Breast epithelium (tissue), 3 donors: ENCODE data around the gene PLTP.
A peak's percentile ranks its signal among the peaks of the same experiment; 100 is the strongest.

Source experiments
- CTCF ChIP-seq, 3 donors: fragments of 450-650 bp; IDR thresholded peaks; one replicate each; pipeline ENCODE4 v1.5.1; 2016 to 2017; ENCODE audit warnings: antibody characterized with exemption in 3 of 3, mild to moderate bottlenecking in 3 of 3, moderate library complexity in 3 of 3
- POLR2A ChIP-seq: fragments of 450-650 bp; IDR thresholded peaks from one replicate; pipeline ENCODE4 v1.6.1; 2016; ENCODE audit warnings: antibody characterized with exemption, mild to moderate bottlenecking, moderate library complexity
- POLR2AphosphoS5 ChIP-seq, 3 donors: sonication (generic); formaldehyde crosslinking; IDR thresholded peaks; one replicate each; pipeline ENCODE4 v1.6.1; 2017; ENCODE audit warnings: antibody characterized with exemption in 3 of 3

- TF ChIP-seq CTCF (IDR thresholded peaks at IDR 0.05) (no peak), POLR2AphosphoS5 (IDR thresholded peaks at IDR 0.05) (peak; percentile 64 to 92 (median 81)), POLR2A (peak; percentile 64)
These were observed 30.8 kb downstream of the PLTP start, which contains the start of gene ZSWIM1 for GRCh38 chr20:45880988-45881788.
